ENCODE data around the gene ZNF638.
"Not testable (repeated sequence)": the region's sequence is repeated elsewhere in the genome, so short reads cannot be mapped to it uniquely, and the experiment has no call there.

The ZNF638 gene

GRCh38 chr2:71402427-71402826 lies 70.8 kb downstream of the ZNF638 start:
- DNase-seq: no peak

GRCh38 chr2:71409611-71410010 lies 78.0 kb downstream of the ZNF638 start:
- no peak for DNase-seq

- no peak for DNase-seq
Measured at GRCh38 chr2:71410696-71411095, 79.1 kb downstream of the ZNF638 start.

GRCh38 chr2:71416866-71417265 lies 85.3 kb downstream of the ZNF638 start:
- DNase-seq: not testable (repeated sequence)

- no peak for DNase-seq
Measured at GRCh38 chr2:71417300-71418202, 86.0 kb downstream of the ZNF638 start.

- no peak for DNase-seq
Measured at GRCh38 chr2:71419145-71419544, 87.6 kb downstream of the ZNF638 start.

GRCh38 chr2:71419976-71420375 lies 88.4 kb downstream of the ZNF638 start:
- no peak for DNase-seq

GRCh38 chr2:71422786-71423185 lies 91.2 kb downstream of the ZNF638 start:
- DNase-seq: no peak

- DNase-seq: no peak
Measured at GRCh38 chr2:71423817-71424420, 92.3 kb downstream of the ZNF638 start.

- DNase-seq: no peak
Measured at GRCh38 chr2:71426721-71427120, 95.1 kb downstream of the ZNF638 start.

GRCh38 chr2:71428472-71429383 lies 97.1 kb downstream of the ZNF638 start:
- DNase-seq: no peak

GRCh38 chr2:71445142-71445541 lies 113.6 kb downstream of the ZNF638 start:
- not testable (repeated sequence) for DNase-seq

- no peak for DNase-seq
Measured at GRCh38 chr2:71446505-71446904, 114.9 kb downstream of the ZNF638 start.

GRCh38 chr2:71449343-71449742 lies 117.8 kb downstream of the ZNF638 start:
- no peak for DNase-seq

GRCh38 chr2:71451705-71452104 lies 120.1 kb downstream of the ZNF638 start:
- DNase-seq: peak; percentile 19

- peak; percentile 48 for DNase-seq
Measured at GRCh38 chr2:71452565-71452964, 121.0 kb downstream of the ZNF638 start.

GRCh38 chr2:71453404-71454220 lies 122.0 kb downstream of the ZNF638 start, which contains the start of gene DYSF:
TSS of gene DYSF (plus strand) at chr2:71453561.
- peak; percentile 25 for DNase-seq

GRCh38 chr2:71454221-71455010 lies 122.8 kb downstream of the ZNF638 start:
- no peak for DNase-seq

- no peak for DNase-seq
Measured at GRCh38 chr2:71455011-71455740, 123.6 kb downstream of the ZNF638 start.

GRCh38 chr2:71455741-71456569 lies 124.4 kb downstream of the ZNF638 start:
- peak; percentile 56 for DNase-seq

Data from fibroblast of skin of right biceps (primary cell).